GM19438 (cell line): ENCODE results near the gene NPIPA5.
"Not testable (repeated sequence)": the region's sequence is repeated elsewhere in the genome, so short reads cannot be mapped to it uniquely, and the experiment has no call there.

ENCODE experiments used
- ATAC-seq: cut with Tn5 transposase; IDR thresholded peaks from one replicate; pipeline ENCODE4 v1.9.1; 2021; ENCODE audit warnings: low read depth; ENCODE audit not compliant: unreplicated experiment

The NPIPA5 gene

DNA sequence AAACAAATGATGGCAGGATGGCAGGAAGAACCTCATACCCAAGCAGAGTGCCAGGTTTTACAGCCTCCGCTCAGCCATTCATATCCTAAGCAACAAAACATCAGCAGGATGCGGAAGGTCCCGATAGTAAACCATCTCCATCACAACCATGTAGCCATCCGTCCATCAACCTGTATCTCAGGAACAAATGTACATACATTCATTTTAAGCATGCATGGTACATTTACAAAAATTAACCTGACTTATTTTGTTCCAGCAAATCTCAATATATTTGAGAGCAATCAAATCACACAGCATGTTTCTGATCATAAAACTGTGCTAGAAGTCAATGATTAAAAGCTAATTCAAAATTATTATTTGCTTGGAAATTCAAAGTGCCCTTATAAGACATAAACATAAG is at the start of gene NPIPA5:
Gene NPIPA5, minus strand, starts transcription at position 101 of the 400 bp plus-strand sequence. Its CDS starts 0 bp downstream, at position 101.
- ATAC-seq = not testable (repeated sequence)

DNA sequence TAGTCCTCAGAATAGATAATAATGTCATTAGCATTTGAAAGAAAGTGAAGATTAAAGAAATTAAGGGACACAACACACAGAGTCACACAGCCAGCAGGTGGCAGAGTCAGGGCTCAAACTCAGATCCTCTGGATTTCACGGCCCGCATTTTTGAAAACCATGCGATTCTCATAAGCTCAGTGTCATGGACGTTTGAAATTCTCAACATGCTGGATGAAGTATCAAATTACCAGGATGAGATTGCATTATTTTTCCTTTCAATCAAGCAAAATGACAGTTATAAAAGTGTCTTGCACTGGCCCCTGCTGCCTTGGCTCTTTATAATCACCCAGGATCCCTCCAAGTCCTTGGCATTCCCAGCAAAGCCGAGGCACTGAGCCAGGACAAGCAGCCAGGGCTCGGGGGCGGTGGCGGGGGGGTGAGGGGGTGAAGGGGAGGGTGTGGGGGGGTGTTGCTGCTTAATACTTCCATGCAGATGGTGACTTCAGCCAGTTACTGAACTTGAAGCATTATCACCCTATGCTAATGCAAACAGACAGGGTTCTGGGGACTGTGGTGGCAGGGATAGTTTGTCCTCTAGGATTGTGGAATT is 49.6 kb upstream of the NPIPA5 start:
- ATAC-seq = no peak

DNA sequence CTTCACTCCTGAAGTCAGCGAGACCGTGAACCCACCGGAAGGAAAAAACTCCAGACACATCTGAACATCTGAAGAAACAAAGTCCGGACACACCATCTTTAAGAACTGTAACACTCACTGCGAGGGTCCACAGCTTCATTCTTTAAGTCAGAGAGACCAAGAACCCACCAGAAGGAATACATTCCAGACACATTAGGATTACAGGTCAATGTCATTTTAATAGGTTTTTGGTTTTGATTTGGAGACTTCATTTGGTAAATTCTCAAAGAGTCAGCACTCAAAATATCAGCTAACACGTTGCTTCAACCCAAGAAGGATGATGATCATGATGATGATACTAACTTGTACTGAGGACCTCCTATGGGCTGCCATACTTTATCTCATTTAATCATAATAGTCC is 48.7 kb upstream of the NPIPA5 start:
- ATAC-seq = no peak

DNA sequence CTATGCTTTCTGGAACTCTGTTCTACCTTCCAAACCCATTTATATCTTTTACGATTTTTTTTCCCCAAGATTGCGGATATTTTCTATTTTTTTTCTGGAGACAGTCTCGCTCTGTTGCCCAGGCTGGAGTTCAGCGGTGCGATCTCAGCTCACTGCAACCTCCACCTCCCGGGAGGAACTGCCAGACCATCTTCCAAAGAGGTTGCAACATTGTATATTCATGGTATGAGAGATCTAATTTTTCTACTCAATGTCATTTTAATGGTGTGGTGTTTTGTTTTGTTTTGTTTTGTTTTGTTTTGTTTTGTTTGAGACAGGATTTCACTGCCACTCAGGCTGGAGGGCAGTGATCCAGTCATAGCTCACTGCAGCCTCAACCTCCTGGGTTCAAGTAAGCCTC is 47.8 kb upstream of the NPIPA5 start:
- no peak for ATAC-seq

DNA sequence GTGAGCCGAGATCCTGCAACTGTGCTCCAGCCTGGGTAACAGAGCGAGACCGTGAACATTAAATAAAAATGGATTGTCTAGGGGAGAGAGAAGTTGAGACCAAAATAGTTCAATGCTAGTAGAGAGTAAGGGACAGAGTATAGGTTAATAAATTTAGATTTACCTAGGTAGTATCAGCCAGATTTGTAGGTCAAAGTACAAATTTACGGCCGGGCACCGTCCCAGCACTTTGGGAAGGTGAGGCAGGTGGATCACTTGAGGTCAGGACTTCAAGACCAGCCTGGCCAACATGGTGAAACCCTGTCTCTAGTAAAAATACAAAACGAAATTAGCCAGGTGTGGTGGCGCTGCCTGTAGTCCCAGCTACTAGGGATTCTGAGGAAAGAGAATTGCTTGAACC is 44.1 kb upstream of the NPIPA5 start:
- no peak for ATAC-seq

DNA sequence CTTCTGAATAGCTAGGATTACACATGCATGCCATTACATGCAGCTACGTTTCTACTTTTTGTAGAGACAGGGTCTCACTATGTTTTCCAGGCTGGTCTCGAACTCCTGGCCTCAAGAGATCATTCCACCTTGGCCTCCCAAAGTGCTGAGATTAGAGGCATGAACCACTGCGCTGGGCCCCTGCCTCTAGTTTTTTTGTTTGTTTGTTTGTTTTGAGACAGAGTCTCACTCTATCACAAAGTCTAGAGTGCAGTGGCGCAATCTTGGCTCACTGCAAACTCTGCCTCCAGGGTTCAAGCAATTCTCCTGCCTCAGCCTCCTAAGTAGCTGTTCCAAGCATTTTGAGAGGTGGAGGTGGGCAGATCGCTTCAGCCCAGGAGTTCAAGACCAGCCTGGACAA is 43.6 kb upstream of the NPIPA5 start:
- not testable (repeated sequence) for ATAC-seq

DNA sequence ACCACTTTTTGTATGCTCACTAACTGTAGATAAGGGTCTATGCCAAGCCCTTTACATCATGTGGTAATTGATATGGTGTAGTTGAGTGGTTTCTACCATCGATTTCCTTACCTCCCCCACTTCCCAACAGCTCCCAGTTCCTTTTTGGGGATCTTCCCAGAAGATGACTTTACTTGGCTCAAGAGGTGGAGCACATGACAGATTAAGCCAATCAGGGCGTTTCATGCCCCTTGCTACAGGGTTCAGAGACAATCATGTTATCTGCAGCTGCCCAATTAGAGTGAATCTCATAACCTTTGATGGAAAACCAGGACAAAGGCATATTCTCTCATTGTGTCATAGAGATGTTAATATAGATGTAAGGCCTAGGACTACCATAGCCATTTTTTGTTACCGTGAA is 40.1 kb upstream of the NPIPA5 start:
- ATAC-seq = no peak

DNA sequence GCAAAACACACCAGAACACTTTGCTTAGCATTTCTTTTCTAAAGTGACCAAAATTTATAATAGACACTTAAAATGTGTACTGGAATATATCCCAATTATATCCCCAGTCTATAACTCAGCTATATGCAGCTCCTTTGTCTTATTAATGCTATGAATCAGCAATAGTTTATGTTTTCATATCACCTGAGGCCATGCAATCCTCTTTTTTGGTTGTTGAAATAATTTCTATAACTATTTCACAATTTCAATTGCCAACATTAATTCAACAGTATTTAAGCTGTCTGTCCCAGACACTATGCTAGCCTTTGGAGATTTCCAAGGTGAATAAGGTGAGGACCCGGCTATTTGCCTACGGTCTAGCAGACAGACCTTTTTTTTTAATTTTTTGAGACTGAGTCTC is 39.1 kb upstream of the NPIPA5 start:
- no peak for ATAC-seq

DNA sequence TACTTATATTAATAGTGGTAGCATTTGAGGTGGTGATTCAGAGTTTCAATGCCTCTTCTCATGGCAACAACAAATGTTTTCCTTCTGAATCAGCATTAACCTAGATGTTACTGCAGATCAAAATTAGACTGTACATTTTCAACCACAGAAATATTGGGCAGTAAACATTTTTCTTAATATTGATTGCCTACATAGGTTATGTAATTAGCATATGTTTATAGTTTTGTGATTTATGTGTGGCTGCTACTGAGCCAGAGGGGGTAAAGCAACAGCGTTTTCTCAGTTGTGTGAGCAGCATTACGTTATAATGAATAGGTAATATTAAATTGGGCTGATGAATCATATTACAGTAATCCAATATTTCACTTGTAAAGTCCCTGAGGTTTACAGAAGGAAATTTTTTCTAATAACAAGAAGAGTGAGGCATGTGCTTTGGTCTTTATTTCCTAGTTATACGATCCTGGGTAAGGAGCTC is 37.5 kb upstream of the NPIPA5 start:
- no peak for ATAC-seq

DNA sequence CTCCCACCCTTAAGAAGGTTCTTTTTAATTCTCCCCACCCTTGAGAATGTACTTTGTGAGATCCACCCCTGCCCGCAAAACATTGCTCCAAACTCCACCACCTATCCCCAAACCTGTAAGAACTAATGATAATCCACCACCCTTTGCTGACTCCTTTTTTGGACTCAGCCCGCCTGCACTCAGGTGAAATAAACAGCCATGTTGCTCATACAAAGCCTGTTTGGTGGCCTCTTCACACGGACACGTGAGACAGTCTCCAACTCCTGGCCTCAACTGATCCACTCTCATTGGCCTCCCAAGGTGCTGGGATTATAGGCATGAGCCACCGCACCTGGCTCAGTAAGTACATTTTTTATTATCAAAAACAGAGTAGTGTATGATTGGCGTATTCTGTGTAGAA is 31.4 kb upstream of the NPIPA5 start:
- ATAC-seq = not testable (repeated sequence)

DNA sequence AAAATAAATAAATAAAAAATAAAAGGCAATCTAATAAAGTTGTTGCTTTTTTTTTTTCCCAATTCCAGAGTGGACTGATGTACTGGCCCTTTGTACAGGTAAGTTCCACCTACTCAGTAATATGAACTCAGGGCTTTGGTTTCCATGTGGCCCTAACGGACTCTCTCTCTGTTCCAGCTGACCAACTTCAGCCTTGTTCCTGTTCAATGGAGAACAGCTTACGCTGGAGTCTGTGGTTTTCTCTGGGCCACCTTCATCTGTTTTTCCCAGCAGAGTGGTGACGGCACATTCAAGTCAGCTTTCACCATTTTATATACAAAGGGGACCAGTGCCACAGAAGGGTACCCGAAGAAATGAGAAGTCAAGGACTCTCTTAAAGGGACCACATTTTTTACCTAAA is 29.7 kb upstream of the NPIPA5 start:
- ATAC-seq = not testable (repeated sequence)

DNA sequence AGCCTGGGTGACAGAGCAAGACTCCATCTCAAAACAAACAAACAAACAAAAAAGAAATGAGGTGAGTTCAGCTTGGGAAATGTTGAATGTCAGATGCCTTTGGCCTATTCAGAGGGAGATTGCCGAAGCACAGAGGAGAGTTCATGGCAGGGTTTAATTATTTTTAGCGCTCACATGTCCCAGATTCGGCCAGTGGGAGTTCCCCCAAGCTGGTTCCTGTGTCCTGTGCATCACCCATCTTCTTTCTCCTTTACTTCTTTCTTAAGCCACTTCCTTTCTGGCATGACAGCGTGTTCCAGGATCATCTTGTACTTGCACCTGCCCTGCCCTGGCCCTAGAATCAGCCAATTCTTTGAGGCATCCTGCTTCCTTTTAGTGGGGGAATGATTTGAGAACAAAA is 26.7 kb upstream of the NPIPA5 start:
- ATAC-seq = no peak

DNA sequence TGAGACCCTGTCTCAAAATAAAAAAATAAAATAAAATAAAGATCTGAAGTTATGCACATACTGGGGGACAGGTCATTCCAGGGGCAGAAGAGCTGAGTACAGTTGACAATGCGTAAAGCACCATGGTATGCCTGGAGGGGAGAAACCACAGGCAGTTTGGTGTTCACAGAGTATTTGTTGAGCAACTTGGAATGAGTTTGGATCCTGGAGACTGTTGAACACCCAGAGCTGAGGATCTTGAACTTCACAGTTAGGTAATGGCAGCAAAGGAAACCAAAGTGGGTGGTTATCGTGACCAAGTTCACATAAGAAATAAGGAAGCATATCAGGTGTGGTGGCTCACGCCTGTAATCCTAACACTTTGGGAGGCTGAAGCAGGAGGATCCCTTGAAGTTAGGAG is 26.0 kb upstream of the NPIPA5 start:
- ATAC-seq = not testable (repeated sequence)

DNA sequence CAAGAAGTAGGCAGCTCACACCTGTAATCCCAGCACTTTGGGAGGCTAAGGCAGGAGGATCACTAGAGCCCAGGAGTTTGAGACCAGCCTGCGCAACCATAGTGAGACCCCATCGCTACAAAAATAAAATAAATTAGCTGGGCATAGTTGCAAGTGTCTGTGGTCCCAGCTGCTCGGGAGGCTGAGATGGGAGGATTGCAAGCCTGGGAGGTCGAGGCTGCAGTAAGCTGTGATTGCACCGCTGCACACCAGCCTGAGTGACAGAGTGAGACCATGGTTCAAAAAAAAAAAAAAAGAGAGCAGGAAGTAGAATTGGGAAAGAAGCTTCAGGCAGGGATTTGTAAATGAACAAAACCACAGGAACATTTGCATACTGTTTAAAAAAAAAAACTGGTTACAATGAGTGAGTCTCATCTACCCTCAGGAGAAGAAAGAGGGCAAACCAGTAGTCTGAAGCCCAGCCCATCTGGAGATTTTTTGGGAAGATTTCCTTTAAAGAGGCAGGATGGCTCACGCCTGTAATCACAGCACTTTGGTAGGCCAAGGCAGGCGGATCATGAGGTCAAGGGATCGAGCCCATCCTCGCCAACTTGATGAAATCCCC is 25.4 kb upstream of the NPIPA5 start:
- ATAC-seq = no peak

DNA sequence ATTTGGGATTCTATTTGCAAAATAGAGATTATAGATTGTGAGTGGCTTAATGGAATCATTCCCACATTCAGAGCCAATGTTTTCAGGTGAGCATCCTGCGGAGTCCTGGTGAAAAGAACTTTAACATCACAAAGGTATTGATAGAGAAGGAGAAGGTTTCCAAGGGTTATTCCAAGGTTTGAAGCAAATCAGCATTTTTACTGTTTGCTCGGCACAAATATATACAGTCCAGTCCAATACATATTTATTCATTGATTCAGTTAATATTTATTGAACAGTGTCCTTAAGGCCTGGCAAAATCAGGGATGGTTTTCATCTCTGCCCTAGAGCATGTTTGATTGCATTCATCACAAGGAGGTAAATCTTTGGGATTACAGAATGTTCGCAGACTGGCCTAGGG is 23.9 kb upstream of the NPIPA5 start:
- ATAC-seq = no peak

DNA sequence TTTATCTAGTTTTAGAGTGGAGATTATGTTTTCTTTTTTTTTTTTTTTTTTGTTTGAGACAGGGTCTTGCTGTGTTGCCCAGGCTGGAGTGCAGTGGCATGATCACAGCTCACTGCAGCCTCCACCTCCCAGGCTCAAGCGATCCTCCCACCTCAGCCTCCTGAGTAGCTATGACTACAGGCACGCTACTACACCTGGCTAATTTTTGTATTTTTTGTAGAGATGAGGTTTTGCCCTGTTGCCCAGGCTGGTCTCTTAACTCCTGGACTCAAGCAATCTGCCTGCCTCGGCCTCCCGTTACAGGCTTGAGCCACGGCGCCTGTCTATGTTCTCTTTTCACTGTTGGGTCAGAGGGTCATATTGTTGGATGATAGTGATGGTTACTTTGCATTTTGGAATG is 22.2 kb upstream of the NPIPA5 start:
- not testable (repeated sequence) for ATAC-seq

DNA sequence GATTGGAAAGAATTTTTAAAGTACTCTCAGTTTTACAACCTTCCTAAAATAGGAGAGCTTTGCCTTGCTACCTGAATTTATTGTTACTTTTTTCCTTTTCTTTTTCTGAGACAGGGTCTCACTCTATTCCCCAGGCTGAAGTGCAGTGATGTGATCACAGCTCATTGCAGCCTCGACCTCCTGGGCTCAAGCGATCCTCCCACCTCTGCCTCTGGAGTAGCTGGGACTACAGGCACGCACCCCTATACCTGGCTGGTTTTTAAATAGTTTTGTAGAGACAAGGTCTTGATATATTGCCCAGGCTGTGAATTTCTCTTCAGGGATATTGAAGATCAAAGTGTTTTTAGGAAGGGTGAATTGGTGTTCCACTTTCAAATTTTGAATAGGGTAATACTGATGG is 21.2 kb upstream of the NPIPA5 start:
- ATAC-seq = no peak

DNA sequence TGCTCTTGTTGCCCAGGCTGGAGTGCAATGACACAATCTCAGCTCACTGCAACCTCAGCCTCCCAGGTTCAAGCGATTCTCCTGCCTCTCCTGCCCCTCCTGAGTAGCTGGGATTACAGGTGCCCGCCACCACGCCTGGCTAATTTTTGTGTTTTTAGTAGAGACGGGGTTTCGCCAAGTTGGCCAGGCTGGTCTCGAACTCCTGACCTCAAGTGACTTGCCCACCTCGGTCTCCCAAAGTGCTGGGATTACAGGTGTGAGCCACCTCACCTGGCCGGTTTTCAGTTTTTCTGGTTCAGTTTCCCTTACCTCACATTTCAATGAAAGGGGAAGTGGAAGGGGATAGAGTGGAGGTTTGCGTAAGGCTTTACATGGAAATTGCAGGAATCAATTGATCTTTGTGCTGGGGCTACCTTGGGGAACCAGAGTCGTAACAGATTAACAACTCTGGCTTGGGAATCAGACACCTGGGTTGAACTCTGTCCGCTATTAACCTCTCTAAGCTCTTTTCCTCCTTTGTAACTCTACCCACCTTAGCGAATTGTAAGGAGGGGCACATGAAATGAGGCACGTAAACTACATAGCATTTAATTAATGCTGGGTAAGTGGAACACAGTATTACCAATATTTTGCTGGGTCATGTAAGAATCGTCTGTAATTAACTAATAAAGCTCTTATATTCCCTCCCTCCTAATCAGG is 20.7 kb upstream of the NPIPA5 start:
- ATAC-seq = no peak

DNA sequence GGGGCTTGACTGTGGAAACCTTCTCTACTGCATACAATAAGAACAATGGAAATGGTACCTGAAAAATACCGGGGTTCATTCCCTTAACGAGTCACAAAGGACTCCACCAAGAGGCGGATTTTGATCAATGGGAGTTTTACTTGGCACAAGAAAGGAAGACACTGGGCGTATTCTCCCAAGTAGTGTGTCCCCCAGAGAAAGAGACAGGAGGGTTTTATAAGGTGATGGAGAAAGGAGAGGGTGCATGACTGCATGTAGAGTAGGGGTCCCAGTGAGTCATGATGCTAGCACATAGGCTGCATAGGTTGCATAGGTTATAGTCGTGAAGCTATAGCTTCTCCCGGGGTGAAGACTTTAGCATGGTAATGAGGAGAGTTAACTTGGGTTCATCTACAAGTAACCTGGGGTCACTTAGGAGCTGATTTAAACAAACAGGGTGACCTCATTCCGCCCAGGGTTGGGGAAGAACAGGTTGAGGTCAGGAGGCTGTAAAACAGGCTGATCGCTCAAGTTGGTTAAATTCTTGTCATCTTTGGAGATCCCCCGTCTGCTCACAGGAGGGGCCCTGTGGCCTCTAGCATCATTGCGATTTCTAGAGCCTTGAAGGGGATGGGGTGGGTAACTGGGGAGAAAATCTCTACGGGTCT is 19.0 kb upstream of the NPIPA5 start:
- ATAC-seq = no peak

DNA sequence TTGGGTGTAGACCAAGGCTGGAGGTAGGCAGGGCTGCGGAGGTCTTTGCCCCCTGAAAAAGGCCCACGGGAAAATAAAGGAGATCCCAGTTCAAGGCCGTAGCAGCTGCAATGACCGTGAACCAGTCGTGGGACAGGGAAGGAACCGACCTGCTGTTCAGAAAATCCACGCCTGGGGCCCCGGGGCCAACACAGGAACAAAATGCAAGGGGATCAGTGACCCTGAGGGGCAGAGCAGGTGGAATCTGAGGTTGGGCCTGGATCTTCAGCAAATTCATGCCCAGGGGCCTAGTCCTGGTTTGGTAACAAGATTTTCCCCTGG is 18.4 kb upstream of the NPIPA5 start:
- ATAC-seq = not testable (repeated sequence)

DNA sequence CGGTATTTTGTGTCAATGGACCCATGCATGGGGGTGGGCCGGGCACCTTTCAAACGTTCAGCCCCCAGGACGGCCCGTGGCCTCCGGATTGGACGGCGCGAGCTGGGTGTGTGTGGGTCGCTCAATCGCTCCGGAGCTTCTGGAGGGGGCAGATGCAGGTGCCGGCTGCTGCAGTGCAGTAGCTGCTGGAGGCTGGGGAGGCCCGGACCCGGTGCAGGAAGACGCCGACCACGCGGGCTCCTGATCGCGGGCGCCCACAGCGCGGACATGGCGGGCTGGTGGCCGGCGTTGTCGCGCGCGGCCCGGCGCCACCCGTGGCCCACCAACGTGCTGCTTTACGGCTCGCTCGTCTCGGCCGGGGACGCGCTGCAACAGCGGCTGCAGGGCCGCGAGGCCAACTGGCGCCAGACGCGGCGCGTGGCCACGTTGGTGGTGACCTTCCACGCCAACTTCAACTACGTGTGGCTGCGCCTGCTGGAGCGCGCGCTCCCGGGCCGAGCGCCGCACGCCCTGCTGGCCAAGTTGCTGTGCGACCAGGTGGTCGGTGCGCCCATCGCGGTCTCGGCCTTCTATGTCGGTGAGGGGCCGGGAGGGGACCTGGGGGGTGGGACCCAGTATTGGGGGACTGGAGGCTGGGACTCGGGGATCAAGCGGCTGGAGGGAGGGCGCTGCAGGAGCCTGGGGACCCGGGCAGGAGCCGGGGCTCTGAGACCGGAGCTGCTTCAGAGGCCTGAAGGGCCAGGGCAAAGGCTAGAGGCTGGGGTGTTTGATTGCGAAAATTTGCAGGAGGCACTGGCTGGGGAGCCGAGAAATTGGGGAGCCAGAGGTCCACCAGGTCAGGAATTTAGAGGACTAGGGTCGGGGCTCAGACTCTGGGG is 17.8 kb upstream of the NPIPA5 start, which contains the start of gene MPV17L:
Gene MPV17L, plus strand, starts transcription at position 124 of the 878 bp plus-strand sequence. Its CDS starts 144 bp downstream, at position 268.
- not testable (repeated sequence) for ATAC-seq
